Endometrial microvascular endothelial cells (primary cell): ENCODE data around the gene ZSCAN21. TPM values are rescaled to one million over a fixed set of nuclear protein-coding genes. Genes with fewer than 3 reads are reported as not detected.

Source experiments
- in situ Hi-C: cut with HindIII; loops from 2 replicates; pipeline ENCODE4 v1.10.0; 2017; ENCODE audit warnings: low sequenced_read_pairs, low pct_unique_long_range_greater_than_20kb; ENCODE audit errors: inconsistent ontology term
- total RNA-seq: library from RNA; depleted of rRNA; stranded (reverse); fragments of >200 nt; gene quantifications from one replicate; pipeline ENCODE4 v1.2.3, GENCODE V29; 2015; ENCODE audit errors: inconsistent ontology term

ZSCAN21 gene
- total RNA-seq, 1 donor from 2014 or later = 6.0 TPM

DNA sequence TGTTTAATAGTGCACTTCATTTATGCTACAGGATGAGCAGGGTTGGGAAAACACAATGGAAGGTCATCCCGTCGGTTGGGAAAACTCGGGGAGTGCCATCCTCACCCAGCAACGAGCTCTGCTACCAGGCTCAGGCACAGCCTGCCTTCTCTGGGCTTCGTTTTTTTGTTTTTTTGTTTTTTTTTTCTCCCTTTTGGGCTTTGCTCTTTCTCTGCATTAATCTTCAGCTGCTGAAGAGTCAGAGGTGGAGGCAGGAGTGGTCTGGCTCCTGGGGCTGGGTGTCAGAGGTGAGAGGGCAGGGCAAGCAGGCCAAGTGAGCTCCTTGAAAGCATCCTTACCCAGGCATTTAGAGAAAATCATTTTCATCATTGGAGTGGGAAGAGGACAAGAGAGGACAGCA lies 20.4 kb downstream of the ZSCAN21 start:
- in situ Hi-C loops = no loop called here

- in situ Hi-C loops = no loop called here
These were observed 21.6 kb downstream of the ZSCAN21 start for GRCh38 chr7:100071018-100071723.

DNA sequence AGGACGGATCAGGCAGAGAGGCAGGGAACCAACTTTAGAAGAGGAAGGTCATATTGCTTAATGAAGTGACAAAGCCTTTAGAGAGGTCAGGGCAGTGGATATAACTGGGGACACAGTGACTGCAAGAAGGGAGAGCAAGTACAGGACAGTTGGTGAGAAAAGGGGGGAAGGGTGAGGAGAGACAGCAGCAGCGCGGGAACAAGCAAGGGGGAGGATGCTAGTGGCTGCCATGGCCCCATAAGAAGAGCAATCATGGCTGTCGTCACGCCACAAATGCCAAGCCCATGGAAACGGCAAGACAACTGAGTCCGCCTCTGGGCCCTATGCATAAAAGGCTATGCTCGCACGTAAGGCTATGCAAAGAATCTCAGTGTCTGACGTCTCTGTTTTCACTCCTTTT lies 22.9 kb downstream of the ZSCAN21 start:
- in situ Hi-C loops = no loop called here

GRCh38 chr7:100074841-100075240 lies 25.3 kb downstream of the ZSCAN21 start:
- in situ Hi-C loops = no loop called here

- in situ Hi-C loops = no loop called here
These were observed 25.8 kb downstream of the ZSCAN21 start for GRCh38 chr7:100075418-100075817.

GRCh38 chr7:100077205-100077604 lies 27.6 kb downstream of the ZSCAN21 start:
- in situ Hi-C loops = no loop called here

GRCh38 chr7:100079024-100079560 lies 29.5 kb downstream of the ZSCAN21 start:
- in situ Hi-C loops = no loop called here

DNA sequence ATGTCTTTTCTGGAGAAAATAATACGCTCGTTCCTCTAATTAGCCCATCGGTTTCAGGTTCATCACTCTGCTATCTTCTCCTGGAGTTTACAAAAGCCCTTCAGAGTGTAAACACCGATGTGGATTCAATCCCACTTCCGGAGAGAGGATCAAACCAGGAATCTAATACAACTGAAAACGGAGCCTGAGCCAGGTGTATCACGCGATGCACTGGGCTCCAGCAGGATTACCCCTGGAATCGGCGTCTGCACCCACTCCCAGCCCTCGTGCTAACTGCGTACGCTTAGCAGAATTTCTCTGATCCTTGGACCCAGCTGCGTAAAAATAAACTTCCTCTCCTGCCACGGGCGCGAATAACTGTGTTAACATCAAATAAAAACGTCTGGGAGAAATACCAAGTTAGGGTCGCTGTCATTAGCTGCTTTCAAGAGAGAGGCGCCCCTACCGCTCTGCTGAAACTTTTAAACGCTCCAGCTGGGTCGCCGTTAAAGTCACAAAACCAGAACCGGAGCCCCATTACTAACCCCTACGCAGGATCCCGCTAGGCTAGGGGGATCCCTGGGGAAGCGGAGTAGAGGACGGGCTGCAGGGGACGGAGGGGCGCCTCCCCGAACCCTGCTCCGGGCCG lies 31.4 kb downstream of the ZSCAN21 start:
- in situ Hi-C loops = no loop called here

- in situ Hi-C loops = no loop called here
These were observed 32.0 kb downstream of the ZSCAN21 start, which contains the start of gene ZNF3 for GRCh38 chr7:100081535-100082102. Gene ZNF3 (minus strand): TSS chr7:100081723. CDS start chr7:100077357, 4,366 bp downstream.

DNA sequence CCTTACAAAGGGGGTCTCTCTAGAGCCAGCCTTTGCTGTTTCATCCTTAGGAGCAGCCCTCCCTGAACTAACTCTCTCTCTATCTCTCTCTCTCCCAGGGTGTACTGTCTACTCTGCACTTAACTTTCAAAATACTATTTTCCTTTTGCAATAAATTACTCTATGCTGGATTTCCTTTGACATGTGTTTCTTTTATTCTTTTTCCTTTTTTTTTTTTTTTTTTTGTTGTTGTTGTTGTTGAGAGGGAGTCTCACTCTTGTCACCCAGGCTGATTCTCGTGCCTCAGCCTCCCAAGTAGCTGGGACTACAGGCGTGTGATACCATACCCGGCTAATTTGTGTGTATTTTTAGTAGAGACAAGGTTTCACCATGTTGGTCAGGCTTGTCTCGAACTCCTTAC lies 33.4 kb downstream of the ZSCAN21 start:
- in situ Hi-C loops = no loop called here

DNA sequence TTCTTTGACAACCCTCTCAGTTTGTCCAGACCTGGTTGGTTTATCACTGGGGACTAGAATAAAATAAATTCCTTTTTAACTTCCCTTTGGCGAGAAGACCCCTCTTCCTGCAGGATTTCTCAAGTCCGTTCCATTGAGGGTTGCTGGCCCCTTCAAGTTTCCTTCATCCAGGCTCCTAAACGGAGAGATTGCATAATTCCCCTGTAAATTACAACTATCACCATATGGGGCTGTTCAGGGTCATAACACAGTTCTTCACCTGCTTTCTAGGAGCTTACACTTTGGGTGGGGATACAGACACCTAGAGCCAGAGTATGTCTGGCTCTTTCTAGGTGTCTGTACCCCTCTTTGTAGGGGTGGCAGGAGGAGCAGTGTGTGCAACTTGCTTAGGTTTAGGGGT lies 35.9 kb downstream of the ZSCAN21 start:
- in situ Hi-C loops = no loop called here

- in situ Hi-C loops = no loop called here
These were observed 37.6 kb downstream of the ZSCAN21 start for GRCh38 chr7:100087055-100087750.

DNA sequence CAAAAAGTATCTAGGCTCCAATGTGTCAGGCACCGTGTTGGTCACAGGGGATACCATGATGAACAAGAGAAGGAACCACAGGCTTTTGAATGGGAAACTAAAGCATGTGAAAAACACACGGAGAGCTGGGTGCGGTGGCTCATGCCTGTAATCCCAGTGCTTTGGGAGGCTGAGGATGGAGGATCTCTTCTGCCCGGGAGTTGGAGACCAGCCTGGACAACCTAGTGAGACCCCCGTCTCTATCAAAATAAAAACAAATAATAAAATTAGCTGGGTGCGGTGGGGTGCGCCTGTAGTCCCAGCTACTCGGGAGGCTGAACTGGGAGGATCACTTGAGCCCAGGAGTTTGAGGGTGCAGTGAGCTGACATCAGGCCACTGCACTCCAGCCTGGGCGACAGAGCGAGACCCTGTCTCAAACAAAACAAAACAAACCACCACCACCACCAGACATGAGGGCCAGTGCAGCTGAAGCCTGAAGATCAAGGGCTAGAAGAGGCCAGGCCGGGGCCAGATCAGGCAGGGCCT lies 38.6 kb downstream of the ZSCAN21 start:
- in situ Hi-C loops = no loop called here

GRCh38 chr7:100088621-100089457 lies 39.3 kb downstream of the ZSCAN21 start, which contains the start of gene COPS6:
Gene COPS6 (plus strand): TSS chr7:100088969. CDS start chr7:100088991, 22 bp downstream.
- in situ Hi-C loops = no loop called here

GRCh38 chr7:100089458-100090196 lies 40.1 kb downstream of the ZSCAN21 start:
- in situ Hi-C loops = no loop called here

- in situ Hi-C loops = no loop called here
These were observed 41.2 kb downstream of the ZSCAN21 start for GRCh38 chr7:100090527-100091410.
